Large intestine (tissue), 3 donors: ENCODE measurements around the gene PAXX. TPM values are rescaled to one million over a fixed set of nuclear protein-coding genes. Genes with fewer than 3 reads are reported as not detected.

Experiments
- DNase-seq, 2 donors: peaks; one replicate each; pipeline versions ENCODE4 v3.0.0 to v3.0.0-alpha.2; 2013
- H3K27ac ChIP-seq: one replicate; pipeline ENCODE4 v1.5.1; 2013; ENCODE audit warnings: low read length
- H3K27me3 ChIP-seq: 2 replicates; pipeline ENCODE4 v1.6.1; 2013; ENCODE audit warnings: low read length; ENCODE audit not compliant: control insufficient read depth, insufficient read depth
- H3K36me3 ChIP-seq: 2 replicates; pipeline ENCODE4 v1.6.1; 2013; ENCODE audit warnings: low read length; ENCODE audit not compliant: control insufficient read depth, insufficient read depth
- H3K4me1 ChIP-seq: one replicate; pipeline ENCODE4 v1.6.1; 2013; ENCODE audit warnings: low read length; ENCODE audit not compliant: control insufficient read depth, insufficient read depth
- H3K4me3 ChIP-seq: one replicate; pipeline ENCODE4 v1.5.1; 2013; ENCODE audit warnings: low read length
- H3K9me3 ChIP-seq: one replicate; pipeline ENCODE4 v1.6.1; 2013; ENCODE audit warnings: mild to moderate bottlenecking, low read depth, low read length, moderate library complexity; ENCODE audit not compliant: control insufficient read depth
- WGBS: methylation state at CpG from one replicate; pipeline ENCODE4 v1.1.5; 2013; ENCODE audit warnings: low lambda C conversion rate; ENCODE audit not compliant: insufficient coverage; 5-methylcytosine and 5-hydroxymethylcytosine counted together
- polyA plus RNA-seq: library from polyadenylated mRNA; unstranded; fragments of 120-200 nt; gene quantifications from one replicate; pipeline ENCODE4 v1.2.1, GENCODE V29; 2013

Gene PAXX
- polyA plus RNA-seq, 1 donor, result 38.9 TPM

GRCh38 chr9:137014166-137014565 is 21.9 kb downstream of the PAXX start:
- H3K4me3 ChIP-seq, result no peak overlapping the region

GRCh38 chr9:137014776-137015539 is 22.7 kb downstream of the PAXX start:
- Histone ChIP-seq H3K4me3 (no peak overlapping the region), H3K4me1 (no peaks in the 10 kb centered on the region), H3K27ac (no peak overlapping the region), H3K27me3 (no peaks in the 10 kb centered on the region), H3K36me3 (peaks cover 17% of the 10 kb centered on the region), H3K9me3 (peaks cover 51% of the 10 kb centered on the region)
- DNase-seq, result no peak
- WGBS, result no CpG with 5 or more reads among the region's 36 CpGs

More at GRCh38 chr9:137014166-137014565, 21.9 kb downstream of the PAXX start:
- Histone ChIP-seq H3K4me1 (no peaks in the 10 kb centered on the region), H3K9me3 (peaks cover 55% of the 10 kb centered on the region), H3K27me3 (no peaks in the 10 kb centered on the region), H3K27ac (no peak overlapping the region), H3K36me3 (peaks cover 17% of the 10 kb centered on the region)
- DNase-seq, result no peak
- WGBS, result no CpG with 5 or more reads among the region's 23 CpGs

GRCh38 chr9:137015540-137015930 is 23.3 kb downstream of the PAXX start:
- no peak for DNase-seq
- no CpG with 5 or more reads among the region's 25 CpGs for WGBS
- Histone ChIP-seq H3K4me3 (no peak overlapping the region), H3K36me3 (peaks cover 17% of the 10 kb centered on the region), H3K4me1 (no peaks in the 10 kb centered on the region), H3K27ac (no peak overlapping the region), H3K9me3 (peaks cover 53% of the 10 kb centered on the region), H3K27me3 (no peaks in the 10 kb centered on the region)

DNA sequence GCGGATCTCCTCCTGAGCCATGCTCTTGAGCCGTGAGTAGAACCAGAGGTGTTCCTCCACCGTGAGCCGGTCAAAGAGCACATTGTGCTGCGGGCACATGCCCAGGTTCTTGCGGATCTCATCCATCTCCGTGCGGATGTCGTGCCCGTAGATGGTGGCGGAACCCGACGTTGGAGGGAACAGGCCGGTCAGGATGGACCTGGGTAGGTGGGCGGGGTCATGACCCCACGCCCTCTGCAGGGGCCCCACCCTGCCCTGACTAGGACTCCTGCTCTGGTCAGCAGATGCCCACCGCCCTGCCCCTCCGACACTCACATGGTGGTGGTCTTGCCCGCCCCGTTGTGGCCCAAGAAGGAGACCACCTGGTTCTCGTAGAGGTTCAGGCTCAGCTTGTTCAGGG is 23.8 kb downstream of the PAXX start:
- H3K27ac ChIP-seq, result no peak overlapping the region
- H3K9me3 ChIP-seq, result peaks cover 55% of the 10 kb centered on the region
- H3K4me1 ChIP-seq, result no peaks in the 10 kb centered on the region
- no CpG with 5 or more reads among the region's 21 CpGs for WGBS
- H3K4me3 ChIP-seq, result no peak overlapping the region
- H3K36me3 ChIP-seq, result peaks cover 17% of the 10 kb centered on the region
- H3K27me3 ChIP-seq, result no peaks in the 10 kb centered on the region
- no peak for DNase-seq

DNA sequence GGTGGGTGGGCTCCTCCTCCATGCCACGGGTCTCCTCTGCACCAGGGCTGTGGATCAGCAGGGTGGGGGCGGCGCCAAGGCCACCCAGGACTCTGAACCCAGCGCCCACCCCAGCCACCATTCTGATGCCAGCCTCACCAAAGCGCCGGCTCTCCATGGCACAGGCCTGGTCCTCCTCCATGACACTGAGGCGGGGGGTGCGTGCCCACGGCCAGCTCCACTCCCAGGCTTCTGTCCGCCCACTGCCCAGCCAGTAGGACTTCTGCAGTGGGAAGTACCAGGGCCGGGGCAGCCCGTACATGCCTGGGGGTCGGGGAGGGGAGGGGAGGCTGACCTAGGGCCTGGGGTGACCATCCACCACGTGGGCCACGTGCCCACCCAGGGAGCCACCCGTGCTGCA is 24.2 kb downstream of the PAXX start:
- WGBS, result no CpG with 5 or more reads among the region's 16 CpGs
- Histone ChIP-seq H3K27ac (no peak overlapping the region), H3K9me3 (peaks cover 58% of the 10 kb centered on the region), H3K4me3 (no peak overlapping the region), H3K27me3 (no peaks in the 10 kb centered on the region), H3K4me1 (peaks cover 4% of the 10 kb centered on the region), H3K36me3 (peaks cover 17% of the 10 kb centered on the region)
- DNase-seq, result no peak

DNA sequence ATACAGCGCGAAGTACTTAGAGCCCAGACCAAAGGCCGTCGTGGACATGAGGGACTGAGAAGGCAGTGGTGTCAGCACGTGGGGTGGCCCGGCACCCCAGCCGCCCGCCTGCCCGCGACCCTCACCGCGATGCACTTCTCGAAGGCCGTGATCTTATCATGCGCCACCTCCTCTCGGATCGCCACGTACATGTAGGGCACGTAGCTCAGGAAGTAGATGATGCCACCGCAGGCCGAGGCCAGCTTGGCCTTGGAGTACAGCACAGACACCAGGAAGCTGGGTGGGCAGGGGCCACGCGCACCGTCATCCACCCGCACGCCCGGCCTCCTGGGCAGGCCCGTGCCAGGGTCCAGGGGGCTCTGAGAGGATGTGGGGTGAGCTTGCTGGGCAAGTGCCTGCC is 24.8 kb downstream of the PAXX start:
- no peak overlapping the region for H3K4me3 ChIP-seq
- WGBS, result no CpG with 5 or more reads among the region's 28 CpGs
- peaks cover 58% of the 10 kb centered on the region for H3K9me3 ChIP-seq
- no peaks in the 10 kb centered on the region for H3K27me3 ChIP-seq
- peaks cover 17% of the 10 kb centered on the region for H3K36me3 ChIP-seq
- H3K4me1 ChIP-seq, result peaks cover 7% of the 10 kb centered on the region
- H3K27ac ChIP-seq, result no peak overlapping the region
- DNase-seq, result no peak

- Histone ChIP-seq H3K27ac (no peak overlapping the region), H3K27me3 (no peaks in the 10 kb centered on the region), H3K4me3 (no peak overlapping the region), H3K4me1 (peaks cover 16% of the 10 kb centered on the region), H3K36me3 (peaks cover 17% of the 10 kb centered on the region), H3K9me3 (peaks cover 59% of the 10 kb centered on the region)
- WGBS, result no CpG with 5 or more reads among the region's 45 CpGs
- DNase-seq, result no peak
Measured at GRCh38 chr9:137017791-137018497, 25.7 kb downstream of the PAXX start.

- no peak for DNase-seq
- H3K27ac ChIP-seq, result no peak overlapping the region
- peaks cover 17% of the 10 kb centered on the region for H3K36me3 ChIP-seq
- no CpG with 5 or more reads among the region's 36 CpGs for WGBS
- peaks cover 21% of the 10 kb centered on the region for H3K4me1 ChIP-seq
- no peak overlapping the region for H3K4me3 ChIP-seq
- peaks cover 52% of the 10 kb centered on the region for H3K9me3 ChIP-seq
- no peaks in the 10 kb centered on the region for H3K27me3 ChIP-seq
Measured at GRCh38 chr9:137018761-137019559, 26.7 kb downstream of the PAXX start.

DNA sequence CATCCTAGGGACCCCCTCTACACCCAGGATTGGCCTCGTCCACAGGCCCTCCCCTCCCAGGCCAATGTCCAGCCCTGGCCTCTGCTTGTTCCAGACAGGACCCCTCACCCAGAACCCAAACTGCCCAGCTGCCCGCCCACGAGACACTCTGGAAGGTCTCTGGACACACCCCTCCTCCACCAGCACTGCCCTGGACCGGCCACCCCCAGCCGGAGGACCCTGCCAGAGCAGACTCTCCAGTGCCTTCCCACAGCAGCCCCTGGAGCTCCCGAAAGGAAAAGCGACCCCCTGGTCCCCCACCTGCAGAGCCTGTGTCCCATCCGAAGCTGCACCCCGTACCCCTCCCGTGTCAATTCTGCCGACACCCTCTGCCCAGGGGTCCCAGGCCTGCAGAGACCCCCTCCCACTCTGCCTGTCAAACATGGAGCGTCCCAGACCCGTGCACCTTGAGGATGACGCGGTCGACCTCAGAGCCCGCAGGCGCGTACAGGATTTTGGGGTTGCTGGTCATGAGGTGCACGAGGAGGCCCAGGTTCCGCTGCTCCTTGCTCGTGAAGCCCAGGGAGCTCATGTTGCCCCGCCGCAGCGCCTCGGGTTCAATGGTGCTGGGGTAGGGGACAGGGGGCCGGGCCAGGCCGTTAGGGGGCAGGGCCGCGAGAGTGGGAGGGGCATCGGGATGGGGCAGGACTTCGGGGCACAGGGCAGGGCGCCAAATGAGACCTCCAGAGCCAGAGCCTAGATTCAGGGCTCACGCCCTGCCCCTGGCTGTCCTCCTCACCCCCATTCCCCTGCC is 27.9 kb downstream of the PAXX start:
- Histone ChIP-seq H3K36me3 (peaks cover 12% of the 10 kb centered on the region), H3K4me3 (no peak overlapping the region), H3K9me3 (peaks cover 41% of the 10 kb centered on the region), H3K27ac (no peak overlapping the region), H3K27me3 (no peaks in the 10 kb centered on the region), H3K4me1 (peaks cover 21% of the 10 kb centered on the region)
- WGBS, result no CpG with 5 or more reads among the region's 34 CpGs
- no peak for DNase-seq
